ENCODE data around the gene HEATR9.

DNA sequence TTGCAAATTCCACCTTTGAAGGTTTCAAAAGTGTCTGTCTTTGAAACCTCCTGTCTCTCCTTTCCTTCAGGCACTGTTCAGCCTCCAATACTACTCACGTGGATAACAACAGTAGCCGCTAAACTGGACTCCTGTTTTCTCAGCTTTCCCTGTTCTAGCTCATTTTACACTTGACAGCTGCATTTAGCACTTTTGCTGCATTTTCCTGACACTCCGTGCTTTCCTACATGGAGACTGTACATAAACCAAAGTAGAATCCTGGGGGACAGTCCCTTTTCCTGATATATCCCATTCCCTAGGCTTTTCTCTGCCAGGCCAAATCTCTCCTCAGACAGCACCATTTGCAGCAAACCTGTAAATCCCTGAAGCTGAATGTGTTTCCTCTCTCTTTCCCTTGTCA is 7.8 kb upstream of the HEATR9 start:
- TF ChIP-seq, protein P1, sequence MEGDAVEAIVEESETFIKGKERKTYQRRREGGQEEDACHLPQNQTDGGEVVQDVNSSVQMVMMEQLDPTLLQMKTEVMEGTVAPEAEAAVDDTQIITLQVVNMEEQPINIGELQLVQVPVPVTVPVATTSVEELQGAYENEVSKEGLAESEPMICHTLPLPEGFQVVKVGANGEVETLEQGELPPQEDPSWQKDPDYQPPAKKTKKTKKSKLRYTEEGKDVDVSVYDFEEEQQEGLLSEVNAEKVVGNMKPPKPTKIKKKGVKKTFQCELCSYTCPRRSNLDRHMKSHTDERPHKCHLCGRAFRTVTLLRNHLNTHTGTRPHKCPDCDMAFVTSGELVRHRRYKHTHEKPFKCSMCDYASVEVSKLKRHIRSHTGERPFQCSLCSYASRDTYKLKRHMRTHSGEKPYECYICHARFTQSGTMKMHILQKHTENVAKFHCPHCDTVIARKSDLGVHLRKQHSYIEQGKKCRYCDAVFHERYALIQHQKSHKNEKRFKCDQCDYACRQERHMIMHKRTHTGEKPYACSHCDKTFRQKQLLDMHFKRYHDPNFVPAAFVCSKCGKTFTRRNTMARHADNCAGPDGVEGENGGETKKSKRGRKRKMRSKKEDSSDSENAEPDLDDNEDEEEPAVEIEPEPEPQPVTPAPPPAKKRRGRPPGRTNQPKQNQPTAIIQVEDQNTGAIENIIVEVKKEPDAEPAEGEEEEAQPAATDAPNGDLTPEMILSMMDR (IDR thresholded peaks at IDR 0.05): no peak
- TF ChIP-seq POLR2A (IDR thresholded peaks at IDR 0.05): no peak

Measured in esophagus squamous epithelium (tissue), 4 donors.